ENCODE results near the gene COG4. TPM values are rescaled to one million over a fixed set of nuclear protein-coding genes. Genes with fewer than 3 reads are reported as not detected.

COG4 gene
- total RNA-seq, 1 donor from 2014 or later: 62.6 TPM

DNA sequence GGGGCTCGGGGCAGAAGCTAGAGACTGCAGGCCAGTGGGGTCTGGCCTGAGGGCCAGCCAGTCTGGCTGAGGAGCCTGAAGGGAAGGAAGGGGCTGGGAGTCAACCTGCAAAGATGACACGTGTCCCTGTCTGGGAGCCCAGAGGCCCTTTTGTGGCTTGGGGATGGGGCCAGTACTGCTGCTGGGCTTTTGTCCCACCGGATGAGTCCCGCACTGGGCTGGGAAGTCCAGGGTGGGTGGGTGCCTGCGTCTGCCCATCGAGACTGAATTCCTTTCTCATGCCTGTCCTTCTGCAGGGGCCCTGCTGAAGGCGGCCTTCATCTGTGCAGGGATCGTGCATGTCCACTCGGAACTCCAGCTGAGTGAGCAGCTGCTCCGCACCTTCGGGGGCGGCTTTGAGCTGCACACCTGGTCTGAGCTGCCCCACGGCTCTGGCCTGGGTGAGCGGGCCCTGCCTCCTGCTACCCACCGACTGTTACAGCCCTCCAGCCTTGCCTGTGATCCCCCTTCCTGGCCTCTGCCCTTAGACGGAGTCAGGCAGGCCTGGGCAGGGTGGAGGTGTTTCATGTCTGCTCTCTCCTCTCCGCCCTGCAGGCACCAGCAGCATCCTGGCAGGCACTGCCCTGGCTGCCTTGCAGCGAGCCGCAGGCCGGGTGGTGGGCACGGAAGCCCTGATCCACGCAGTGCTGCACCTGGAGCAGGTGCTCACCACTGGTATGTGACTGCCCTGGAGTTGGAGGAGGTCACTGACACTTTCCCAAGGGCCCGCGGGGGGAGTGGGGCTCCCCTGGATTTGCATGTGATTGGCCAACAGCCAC lies 48.1 kb downstream of the COG4 start:
- Mint-ChIP-seq H3K4me3 (no peak overlapping the region), H3K4me1 (peaks cover 6% of the 10 kb centered on the region), H3K36me3 (peaks cover 5% of the 10 kb centered on the region), H3K27ac (no peak overlapping the region), H3K9me3 (no peaks in the 10 kb centered on the region), H3K27me3 (ENCODE audit: low read depth) (no peaks in the 10 kb centered on the region)
- TF ChIP-seq, protein P1, sequence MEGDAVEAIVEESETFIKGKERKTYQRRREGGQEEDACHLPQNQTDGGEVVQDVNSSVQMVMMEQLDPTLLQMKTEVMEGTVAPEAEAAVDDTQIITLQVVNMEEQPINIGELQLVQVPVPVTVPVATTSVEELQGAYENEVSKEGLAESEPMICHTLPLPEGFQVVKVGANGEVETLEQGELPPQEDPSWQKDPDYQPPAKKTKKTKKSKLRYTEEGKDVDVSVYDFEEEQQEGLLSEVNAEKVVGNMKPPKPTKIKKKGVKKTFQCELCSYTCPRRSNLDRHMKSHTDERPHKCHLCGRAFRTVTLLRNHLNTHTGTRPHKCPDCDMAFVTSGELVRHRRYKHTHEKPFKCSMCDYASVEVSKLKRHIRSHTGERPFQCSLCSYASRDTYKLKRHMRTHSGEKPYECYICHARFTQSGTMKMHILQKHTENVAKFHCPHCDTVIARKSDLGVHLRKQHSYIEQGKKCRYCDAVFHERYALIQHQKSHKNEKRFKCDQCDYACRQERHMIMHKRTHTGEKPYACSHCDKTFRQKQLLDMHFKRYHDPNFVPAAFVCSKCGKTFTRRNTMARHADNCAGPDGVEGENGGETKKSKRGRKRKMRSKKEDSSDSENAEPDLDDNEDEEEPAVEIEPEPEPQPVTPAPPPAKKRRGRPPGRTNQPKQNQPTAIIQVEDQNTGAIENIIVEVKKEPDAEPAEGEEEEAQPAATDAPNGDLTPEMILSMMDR (IDR thresholded peaks at IDR 0.05; ENCODE audit: unreplicated experiment): no peak
- DNase-seq (ENCODE audit: low spot score in 2 of 2, unreplicated experiment in 2 of 2): no peak

DNA sequence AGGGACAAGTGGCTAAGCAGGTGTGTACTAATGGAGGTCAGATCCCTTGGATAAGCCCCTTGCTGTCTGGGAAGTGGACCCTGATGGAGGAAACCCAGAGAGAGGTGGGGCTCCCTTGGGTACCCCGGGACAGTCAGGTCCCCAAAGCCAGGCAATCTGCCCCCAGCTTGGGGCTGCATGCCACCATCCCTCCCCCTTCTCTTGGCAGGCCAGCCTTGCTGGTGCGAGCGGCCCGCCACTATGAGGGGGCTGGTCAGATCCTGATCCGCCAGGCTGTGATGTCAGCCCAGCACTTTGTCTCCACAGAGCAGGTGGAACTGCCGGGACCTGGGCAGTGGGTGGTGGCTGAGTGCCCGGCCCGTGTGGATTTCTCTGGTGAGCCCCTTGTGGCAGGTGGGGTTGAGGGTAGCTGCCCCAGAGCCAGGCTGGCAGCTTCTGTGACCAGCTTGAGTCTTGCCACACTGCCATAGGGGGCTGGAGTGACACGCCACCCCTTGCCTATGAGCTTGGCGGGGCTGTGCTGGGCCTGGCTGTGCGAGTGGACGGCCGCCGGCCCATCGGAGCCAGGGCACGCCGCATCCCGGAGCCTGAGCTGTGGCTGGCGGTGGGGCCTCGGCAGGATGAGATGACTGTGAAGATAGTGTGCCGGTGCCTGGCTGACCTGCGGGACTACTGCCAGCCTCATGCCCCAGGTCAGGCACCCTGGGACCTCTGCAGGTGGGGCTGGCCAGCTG lies 48.9 kb downstream of the COG4 start:
- H3K36me3 Mint-ChIP-seq: peaks cover 5% of the 10 kb centered on the region
- H3K27ac Mint-ChIP-seq: no peak overlapping the region
- no peaks in the 10 kb centered on the region for H3K27me3 Mint-ChIP-seq (ENCODE audit: low read depth)
- H3K9me3 Mint-ChIP-seq: no peaks in the 10 kb centered on the region
- peaks cover 6% of the 10 kb centered on the region for H3K4me1 Mint-ChIP-seq
- no peak overlapping the region for H3K4me3 Mint-ChIP-seq
- TF ChIP-seq, protein P1 (IDR thresholded peaks at IDR 0.05; ENCODE audit: unreplicated experiment): no peak
- DNase-seq (ENCODE audit: low spot score in 2 of 2, unreplicated experiment in 2 of 2): no peak

DNA sequence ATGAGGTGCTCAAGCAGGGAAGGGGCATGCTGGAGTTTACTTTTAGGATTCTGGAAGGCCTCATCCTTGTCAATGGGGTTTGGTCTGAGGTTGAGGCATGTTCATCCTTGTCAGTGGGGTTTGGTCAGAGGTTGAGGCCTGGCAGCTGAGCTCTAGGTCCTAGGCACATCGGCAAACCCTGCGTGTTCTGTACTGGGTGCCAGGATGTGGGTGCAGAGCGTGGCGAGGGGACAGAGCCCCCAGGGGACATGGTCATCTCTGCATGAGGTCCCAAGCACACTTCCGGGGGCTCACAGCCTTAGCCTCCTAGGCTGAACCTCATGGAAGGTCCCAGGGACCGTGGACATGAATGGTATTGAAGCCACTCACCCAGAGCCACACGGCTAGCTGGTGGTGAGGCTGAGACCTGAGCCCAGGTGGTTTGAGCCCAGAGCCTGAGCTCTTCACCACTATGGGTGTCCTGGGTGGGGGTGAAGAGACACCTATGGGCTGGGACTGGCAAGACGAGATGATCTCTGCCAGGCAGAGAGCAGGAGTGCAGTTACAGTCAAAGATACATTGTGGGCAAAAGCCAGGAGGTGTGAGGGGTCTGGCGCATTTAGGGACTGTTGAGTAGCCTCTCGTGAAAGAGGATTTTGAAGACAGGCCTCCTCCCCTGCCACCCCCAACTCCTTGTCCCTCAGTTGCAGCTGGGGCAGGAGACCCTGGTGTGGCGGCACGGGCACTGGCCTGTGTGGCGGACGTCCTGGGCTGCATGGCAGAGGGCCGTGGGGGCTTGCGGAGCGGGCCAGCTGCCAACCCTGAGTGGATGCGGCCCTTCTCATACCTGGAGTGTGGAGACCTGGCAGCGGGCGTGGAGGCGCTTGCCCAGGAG lies 49.7 kb downstream of the COG4 start:
- TF ChIP-seq, protein P1 (IDR thresholded peaks at IDR 0.05; ENCODE audit: unreplicated experiment): no peak
- Mint-ChIP-seq H3K4me3 (no peak overlapping the region), H3K27ac (no peak overlapping the region), H3K4me1 (peaks cover 6% of the 10 kb centered on the region), H3K36me3 (peaks cover 5% of the 10 kb centered on the region), H3K9me3 (no peaks in the 10 kb centered on the region), H3K27me3 (ENCODE audit: low read depth) (no peaks in the 10 kb centered on the region)
- no peak for DNase-seq (ENCODE audit: low spot score in 2 of 2, unreplicated experiment in 2 of 2)

DNA sequence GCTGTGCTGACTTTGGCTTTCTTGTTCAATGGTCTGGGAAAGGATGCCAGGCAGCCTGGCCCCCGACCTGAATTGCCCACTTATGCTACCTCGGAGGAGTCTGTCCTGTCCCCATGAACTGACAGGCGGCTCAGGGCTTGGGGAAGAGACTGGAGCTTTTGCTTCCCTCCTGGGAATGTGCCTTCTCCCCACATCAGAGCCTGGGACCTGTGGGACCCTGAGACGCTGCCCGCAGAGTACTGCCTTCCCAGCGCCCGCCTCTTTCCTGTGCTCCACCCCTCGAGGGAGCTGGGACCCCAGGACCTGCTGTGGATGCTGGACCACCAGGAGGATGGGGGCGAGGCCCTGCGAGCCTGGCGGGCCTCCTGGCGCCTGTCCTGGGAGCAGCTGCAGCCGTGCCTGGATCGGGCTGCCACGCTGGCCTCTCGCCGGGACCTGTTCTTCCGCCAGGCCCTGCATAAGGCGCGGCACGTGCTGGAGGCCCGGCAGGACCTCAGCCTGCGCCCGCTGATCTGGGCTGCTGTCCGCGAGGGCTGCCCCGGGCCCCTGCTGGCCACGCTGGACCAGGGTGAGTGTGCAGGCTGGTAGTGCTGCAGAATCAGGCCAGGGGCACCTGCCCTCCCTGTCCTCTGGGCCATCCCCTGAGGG lies 50.4 kb downstream of the COG4 start:
- DNase-seq (ENCODE audit: low spot score in 2 of 2, unreplicated experiment in 2 of 2): no peak
- H3K4me1 Mint-ChIP-seq: peaks cover 6% of the 10 kb centered on the region
- no peak overlapping the region for H3K27ac Mint-ChIP-seq
- H3K36me3 Mint-ChIP-seq: peaks cover 5% of the 10 kb centered on the region
- no peaks in the 10 kb centered on the region for H3K9me3 Mint-ChIP-seq
- TF ChIP-seq, protein P1 (IDR thresholded peaks at IDR 0.05; ENCODE audit: unreplicated experiment): no peak
- no peaks in the 10 kb centered on the region for H3K27me3 Mint-ChIP-seq (ENCODE audit: low read depth)
- no peak overlapping the region for H3K4me3 Mint-ChIP-seq

DNA sequence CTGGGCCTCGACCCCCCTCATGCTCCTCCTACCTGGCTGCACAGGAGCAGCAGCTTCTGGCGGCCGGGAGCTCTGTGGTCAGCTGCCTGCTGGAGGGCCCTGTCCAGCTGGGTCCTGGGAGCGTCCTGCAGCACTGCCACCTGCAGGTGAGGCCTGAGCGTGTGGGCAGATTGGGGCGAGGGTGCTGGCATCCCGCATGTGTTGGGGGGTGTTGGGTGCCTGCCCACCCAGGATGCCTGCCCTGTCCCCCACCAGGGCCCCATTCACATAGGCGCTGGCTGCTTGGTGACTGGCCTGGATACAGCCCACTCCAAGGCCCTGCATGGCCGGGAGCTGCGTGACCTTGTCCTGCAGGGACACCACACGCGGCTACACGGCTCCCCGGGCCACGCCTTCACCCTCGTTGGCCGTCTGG lies 52.4 kb downstream of the COG4 start:
- H3K36me3 Mint-ChIP-seq: peaks cover 5% of the 10 kb centered on the region
- no peaks in the 10 kb centered on the region for H3K4me1 Mint-ChIP-seq
- H3K4me3 Mint-ChIP-seq: no peak overlapping the region
- H3K9me3 Mint-ChIP-seq: no peaks in the 10 kb centered on the region
- H3K27ac Mint-ChIP-seq: no peak overlapping the region
- TF ChIP-seq, protein P1 (IDR thresholded peaks at IDR 0.05; ENCODE audit: unreplicated experiment): no peak
- DNase-seq (ENCODE audit: low spot score in 2 of 2, unreplicated experiment in 2 of 2): no peak
- H3K27me3 Mint-ChIP-seq (ENCODE audit: low read depth): no peaks in the 10 kb centered on the region

Measured in mesothelial cell of epicardium (in vitro differentiated cells).